ENCODE results near the gene SLC10A7. TPM values are rescaled to one million over a fixed set of nuclear protein-coding genes. Genes with fewer than 3 reads are reported as not detected.

The SLC10A7 gene
- total and polyA plus RNA-seq, 10 donors: 1.8 to 33.2 (median 18.4) TPM

GRCh38 chr4:146211440-146211839 lies 310.3 kb downstream of the SLC10A7 start:
- intact Hi-C loops (cut with DNase I; ENCODE audit: low total_unique reads): no loop called here
- Histone ChIP-seq H3K36me3 (no peaks in the 10 kb centered on the region), H3K4me3 (no peak overlapping the region), H3K27me3 (replicated peaks in 1 of 7) (no peaks in the 10 kb centered on the region), H3K9me3 (no peaks in the 10 kb centered on the region), H3K4me1 (no peaks in the 10 kb centered on the region), H3K27ac (no peak overlapping the region)
- WGBS, 5 donors: 77 to 86% (median 81%) methylated on average over 7 of the region's 7 CpGs
- no peak for DNase-seq
- TF ChIP-seq POLR2A (IDR thresholded peaks at IDR 0.05) (no peak), POLR2AphosphoS5 (IDR thresholded peaks at IDR 0.05) (no peak), CTCF (IDR thresholded peaks at IDR 0.05 in 8 of 11, conservative IDR thresholded peaks at IDR 0.05 in 3 of 11) (no peak)

- Histone ChIP-seq H3K27me3 (replicated peaks in 1 of 7) (no peaks in the 10 kb centered on the region), H3K4me3 (no peak overlapping the region), H3K36me3 (no peaks in the 10 kb centered on the region), H3K4me1 (no peaks in the 10 kb centered on the region), H3K9me3 (no peaks in the 10 kb centered on the region), H3K27ac (no peak overlapping the region)
- WGBS, 5 donors: 71 to 80% (median 79%) methylated on average over 2 of the region's 2 CpGs
- intact Hi-C loops (cut with DNase I; ENCODE audit: low total_unique reads): no loop called here
- DNase-seq: no peak
- TF ChIP-seq POLR2AphosphoS5 (IDR thresholded peaks at IDR 0.05) (no peak), POLR2A (IDR thresholded peaks at IDR 0.05) (no peak), CTCF (IDR thresholded peaks at IDR 0.05 in 8 of 11, conservative IDR thresholded peaks at IDR 0.05 in 3 of 11) (no peak)
Measured at GRCh38 chr4:146210890-146211289, 310.9 kb downstream of the SLC10A7 start.

- Histone ChIP-seq H3K4me1 (no peaks in the 10 kb centered on the region), H3K36me3 (peaks cover 0 to 23% (median 0%) of the 10 kb centered on the region in 6 donors), H3K4me3 (no peak overlapping the region), H3K27me3 (replicated peaks in 1 of 7) (no peaks in the 10 kb centered on the region), H3K9me3 (no peaks in the 10 kb centered on the region), H3K27ac (no peak overlapping the region)
- no peak for DNase-seq
- intact Hi-C loops (cut with DNase I; ENCODE audit: low total_unique reads): no loop called here
- 74 to 89% (median 88%) methylated on average over 5 of the region's 5 CpGs for WGBS, 5 donors
- TF ChIP-seq POLR2AphosphoS5 (IDR thresholded peaks at IDR 0.05) (no peak), CTCF (IDR thresholded peaks at IDR 0.05 in 8 of 11, conservative IDR thresholded peaks at IDR 0.05 in 3 of 11) (no peak), POLR2A (IDR thresholded peaks at IDR 0.05) (no peak)
Measured at GRCh38 chr4:146207410-146207809, 314.3 kb downstream of the SLC10A7 start.

Small RNA genes within 50 kb of the gene (microRNA-seq; reads per million reads assigned to microRNA genes)
- 0 to 0.28 (median 0) reads per million in 3 donors for gene MIR7849

Small RNA genes within 50 kb of the gene (small RNA-seq; reads per million reads assigned to genes)
- gene MIR7849: 0.29 to 0.82 (median 0.55) reads per million in 4 donors

Other genes with a start within 250 kb of the SLC10A7 start
- gene POU4F2, start 117.0 kb upstream of the SLC10A7 start, total RNA-seq: not detected
- not detected for gene POU4F2, start 117.0 kb upstream of the SLC10A7 start, polyA plus RNA-seq